GM21526 (cell line): Measurements from ENCODE around the gene STK32C.

ENCODE experiments used
- ATAC-seq: cut with Tn5 transposase; IDR thresholded peaks from one replicate; pipeline ENCODE4 v1.9.1; 2021; ENCODE audit warnings: moderate library complexity; ENCODE audit not compliant: unreplicated experiment, low FRiP score

The STK32C gene

GRCh38 chr10:132289439-132289838, 18.3 kb downstream of the STK32C start:
- no peak for ATAC-seq

GRCh38 chr10:132283604-132284382, 24.0 kb downstream of the STK32C start:
- ATAC-seq = no peak

- no peak for ATAC-seq
Observed at GRCh38 chr10:132282667-132283603, 24.8 kb downstream of the STK32C start.

- no peak for ATAC-seq
Observed at GRCh38 chr10:132281915-132282666, 25.7 kb downstream of the STK32C start.

GRCh38 chr10:132280646-132281074, 27.1 kb downstream of the STK32C start:
- no peak for ATAC-seq

GRCh38 chr10:132279873-132280645, 27.7 kb downstream of the STK32C start:
- ATAC-seq = no peak

GRCh38 chr10:132277311-132277741, 30.4 kb downstream of the STK32C start:
- ATAC-seq = no peak

- ATAC-seq = no peak
Observed at GRCh38 chr10:132276706-132277105, 31.0 kb downstream of the STK32C start.

GRCh38 chr10:132276179-132276675, 31.5 kb downstream of the STK32C start:
- no peak for ATAC-seq

GRCh38 chr10:132275426-132276178, 32.1 kb downstream of the STK32C start:
- no peak for ATAC-seq

- no peak for ATAC-seq
Observed at GRCh38 chr10:132274986-132275385, 32.8 kb downstream of the STK32C start.

- no peak for ATAC-seq
Observed at GRCh38 chr10:132274581-132274980, 33.2 kb downstream of the STK32C start.

GRCh38 chr10:132273966-132274365, 33.8 kb downstream of the STK32C start:
- no peak for ATAC-seq

GRCh38 chr10:132273304-132273944, 34.3 kb downstream of the STK32C start:
- no peak for ATAC-seq

- ATAC-seq = no peak
Observed at GRCh38 chr10:132272231-132272971, 35.3 kb downstream of the STK32C start.

GRCh38 chr10:132271458-132272230, 36.1 kb downstream of the STK32C start:
- ATAC-seq = no peak
